Tibial artery (tissue), 4 donors: ENCODE data around the gene UVRAG.
A peak's percentile ranks its signal among the peaks of the same experiment; 100 is the strongest.
"Not testable (repeated sequence)": the region's sequence is repeated elsewhere in the genome, so short reads cannot be mapped to it uniquely, and the experiment has no call there.

Source experiments
- DNase-seq, 2 donors: peaks; one replicate each; pipeline ENCODE4 v3.0.0-alpha.2; 2019
- H3K27ac ChIP-seq, 2 donors: fragments of 200-600 bp; sonication (generic) in 1 of 2; 1 replicate in 1 of 2; 2 replicates in 1 of 2; pipeline ENCODE4 v1.5.1; 2018 to 2019; ENCODE audit warnings: mild to moderate bottlenecking in 1 of 2
- H3K27me3 ChIP-seq, 2 donors: fragments of 200-600 bp; sonication (generic) in 1 of 2; one replicate each; pipeline versions ENCODE4 v1.5.1 to v1.6.0; 2016 to 2019
- H3K36me3 ChIP-seq, 3 donors: fragments of 200-600 bp; sonication (generic) in 2 of 3; one replicate each; pipeline ENCODE4 v1.5.1; 2016 to 2019; ENCODE audit warnings: mild to moderate bottlenecking in 2 of 3
- H3K4me1 ChIP-seq, 4 donors: fragments of 200-600 bp; sonication (generic) in 2 of 4; 1 replicate in 3 of 4; 2 replicates in 1 of 4; pipeline ENCODE4 v1.5.1; 2016 to 2019
- H3K4me3 ChIP-seq, 2 donors: fragments of 200-600 bp; sonication (generic) in 1 of 2; 1 replicate in 1 of 2; 2 replicates in 1 of 2; pipeline ENCODE4 v1.5.1; 2018 to 2019; ENCODE audit warnings: mild to moderate bottlenecking in 2 of 2
- H3K9me3 ChIP-seq, 3 donors: fragments of 200-600 bp; sonication (generic) in 1 of 3; one replicate each; pipeline ENCODE4 v1.5.1; 2016 to 2019
- CTCF ChIP-seq, 2 experiments: fragments of 200-600 bp in 1 of 2; fragments of 450-650 bp in 1 of 2; IDR thresholded peaks; one replicate each; pipeline ENCODE4 v1.5.1; 2017 to 2019; ENCODE audit warnings: antibody characterized with exemption in 2 of 2, mild to moderate bottlenecking in 1 of 2, moderate library complexity in 1 of 2
- intact Hi-C: fragments of 100-400 bp; cut with DNase I; formaldehyde crosslinking; loops from one replicate; pipeline ENCODE4 v1.15.0; 2023; ENCODE audit warnings: low total_unique reads

The UVRAG gene

DNA sequence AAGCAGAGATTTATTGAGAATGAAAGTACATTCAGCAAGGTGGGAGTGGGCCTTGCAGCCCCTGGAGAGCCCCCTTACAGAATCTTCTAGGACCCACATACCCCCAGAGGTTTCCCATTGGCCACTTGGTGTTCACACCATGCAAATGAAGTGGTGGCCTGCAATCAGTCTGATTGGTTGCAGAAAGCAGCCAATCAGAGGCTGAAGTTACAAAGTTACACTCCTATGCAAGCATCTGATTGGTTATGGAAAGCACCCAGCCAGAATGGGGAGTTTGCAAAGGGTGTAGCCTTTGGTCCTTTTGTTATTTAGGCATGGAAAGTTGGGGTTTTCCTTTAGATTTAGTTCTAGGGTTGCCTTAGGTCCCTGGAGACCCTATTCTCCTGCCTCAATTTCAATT lies 34.9 kb downstream of the UVRAG start:
- Histone ChIP-seq H3K9me3 (no peaks in the 10 kb centered on the region), H3K36me3 (peaks cover 0 to 7% (median 0%) of the 10 kb centered on the region in 3 donors), H3K27me3 (no peaks in the 10 kb centered on the region), H3K4me3 (no peak overlapping the region), H3K27ac (no peak overlapping the region), H3K4me1 (peaks cover 0 to 21% (median 16%) of the 10 kb centered on the region in 4 donors)
- DNase-seq, result no peak
- intact Hi-C loops, result no loop called here
- no peak for TF ChIP-seq CTCF (IDR thresholded peaks at IDR 0.05)

DNA sequence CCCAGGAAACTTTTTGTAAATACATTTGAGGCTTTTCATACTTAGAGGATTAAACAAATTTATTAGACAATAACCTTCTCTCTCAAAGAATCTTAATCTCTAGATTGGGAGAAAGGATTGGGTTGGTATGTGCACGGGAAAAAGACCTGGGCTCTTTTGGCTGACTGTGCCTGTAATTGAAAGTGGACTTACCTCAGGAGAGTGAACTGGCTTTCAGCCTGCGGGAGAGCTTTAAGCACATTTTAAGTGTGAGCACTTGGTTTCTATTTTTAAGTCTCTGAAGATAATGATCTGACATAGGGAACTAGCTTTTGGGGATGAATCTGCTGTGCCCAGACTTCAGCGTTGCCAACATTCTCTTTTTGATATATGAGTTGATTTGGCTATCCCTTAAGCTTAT lies 35.8 kb downstream of the UVRAG start:
- DNase-seq, result no peak
- peak overlapping the region; percentile 21 to 54 for H3K27ac ChIP-seq
- intact Hi-C loops, result no loop called here
- H3K4me3 ChIP-seq, result no peak overlapping the region
- H3K27me3 ChIP-seq, result no peaks in the 10 kb centered on the region
- TF ChIP-seq CTCF (IDR thresholded peaks at IDR 0.05), result no peak
- peaks cover 0 to 21% (median 16%) of the 10 kb centered on the region in 4 donors for H3K4me1 ChIP-seq
- H3K36me3 ChIP-seq, result peaks cover 0 to 7% (median 0%) of the 10 kb centered on the region in 3 donors
- no peaks in the 10 kb centered on the region for H3K9me3 ChIP-seq

DNA sequence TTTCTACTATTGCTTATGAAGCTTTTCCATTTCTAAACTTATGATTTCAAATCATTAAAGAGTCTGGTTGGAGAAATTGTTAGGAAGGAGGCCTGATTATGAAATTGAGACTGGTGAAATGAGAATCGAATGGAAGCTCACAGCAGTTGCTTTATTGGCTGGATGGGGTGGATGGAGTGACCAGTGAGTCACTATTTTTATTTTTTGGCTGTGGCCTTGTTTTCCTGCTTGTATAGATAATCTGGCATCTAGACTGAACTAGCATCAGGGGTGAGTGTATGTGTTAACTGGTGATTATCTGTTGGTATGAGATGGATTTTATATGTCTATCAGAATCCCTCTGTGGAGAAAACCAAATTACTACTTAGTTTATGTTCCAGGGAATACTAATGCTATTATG lies 36.2 kb downstream of the UVRAG start:
- DNase-seq, result no peak
- intact Hi-C loops, result no loop called here
- H3K27ac ChIP-seq, result peak overlapping the region; percentile 21 to 54

GRCh38 chr11:75852406-75853017 lies 37.5 kb downstream of the UVRAG start:
- intact Hi-C loops, result no loop called here
- Histone ChIP-seq H3K36me3 (peaks cover 0 to 7% (median 0%) of the 10 kb centered on the region in 3 donors), H3K4me3 (no peak overlapping the region), H3K9me3 (no peaks in the 10 kb centered on the region), H3K27me3 (no peaks in the 10 kb centered on the region), H3K4me1 (peaks cover 0 to 21% (median 16%) of the 10 kb centered on the region in 4 donors), H3K27ac (no peak overlapping the region)
- no peak for TF ChIP-seq CTCF (IDR thresholded peaks at IDR 0.05)
- no peak for DNase-seq

More for the DNA sequence above, 36.2 kb downstream of the UVRAG start:
- Histone ChIP-seq H3K4me3 (no peak overlapping the region), H3K27me3 (no peaks in the 10 kb centered on the region), H3K9me3 (no peaks in the 10 kb centered on the region), H3K36me3 (peaks cover 0 to 7% (median 0%) of the 10 kb centered on the region in 3 donors), H3K4me1 (peaks cover 0 to 21% (median 16%) of the 10 kb centered on the region in 4 donors)
- TF ChIP-seq CTCF (IDR thresholded peaks at IDR 0.05), result no peak

DNA sequence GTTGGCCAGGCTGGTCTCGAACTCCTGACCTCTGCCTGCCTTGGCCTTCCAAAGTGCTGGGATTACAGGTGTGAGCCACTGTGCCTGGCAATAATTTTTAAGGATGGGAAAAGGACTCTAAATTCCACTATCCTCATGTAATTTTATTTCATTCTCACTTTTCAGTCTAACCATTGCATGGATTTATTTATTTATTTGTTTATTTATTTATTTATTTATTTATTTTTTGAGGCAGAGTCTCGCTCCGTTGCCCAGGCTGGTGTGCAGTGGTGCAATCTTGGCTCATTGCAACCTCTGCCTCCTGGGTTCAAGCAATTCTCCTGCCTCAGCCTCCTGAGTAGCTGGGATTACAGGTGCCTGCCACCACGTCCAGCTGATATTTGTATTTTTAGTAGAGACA lies 38.6 kb downstream of the UVRAG start:
- H3K4me1 ChIP-seq, result peaks cover 0 to 28% (median 18%) of the 10 kb centered on the region in 4 donors
- H3K27ac ChIP-seq, H3K27me3 ChIP-seq, H3K9me3 ChIP-seq, DNase-seq, H3K4me3 ChIP-seq, intact Hi-C loops, H3K36me3 ChIP-seq: not testable (repeated sequence)

DNA sequence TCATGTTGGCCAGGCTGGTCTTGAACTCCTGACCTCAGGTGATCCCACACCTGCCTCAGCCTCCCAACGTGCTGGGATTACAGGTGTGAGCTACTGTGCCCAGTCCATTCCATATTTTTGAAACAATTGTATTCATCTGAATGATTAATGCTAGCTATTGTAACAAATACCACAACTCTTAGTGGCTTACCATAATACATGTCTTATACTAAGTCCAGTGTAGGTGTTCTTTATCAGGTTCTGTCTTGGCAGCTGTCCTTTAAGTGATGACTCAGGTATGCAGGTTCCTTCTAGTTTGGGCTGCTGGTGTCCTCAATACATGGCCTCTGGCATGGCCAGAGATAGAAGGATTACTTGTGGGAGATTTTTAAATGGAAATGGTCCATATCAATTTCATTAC lies 39.0 kb downstream of the UVRAG start:
- DNase-seq, result no peak
- H3K36me3 ChIP-seq, result peaks cover 0 to 7% (median 0%) of the 10 kb centered on the region in 3 donors
- H3K27ac ChIP-seq, result no peak overlapping the region
- no peak for TF ChIP-seq CTCF (IDR thresholded peaks at IDR 0.05)
- no peaks in the 10 kb centered on the region for H3K27me3 ChIP-seq
- peaks cover 0 to 32% (median 20%) of the 10 kb centered on the region in 4 donors for H3K4me1 ChIP-seq
- H3K9me3 ChIP-seq, result no peaks in the 10 kb centered on the region
- intact Hi-C loops, result no loop called here
- H3K4me3 ChIP-seq, result no peak overlapping the region
